Measurements from ENCODE around the gene PDLIM5.
"Not testable (repeated sequence)": the region's sequence is repeated elsewhere in the genome, so short reads cannot be mapped to it uniquely, and the experiment has no call there.

Gene PDLIM5

DNA sequence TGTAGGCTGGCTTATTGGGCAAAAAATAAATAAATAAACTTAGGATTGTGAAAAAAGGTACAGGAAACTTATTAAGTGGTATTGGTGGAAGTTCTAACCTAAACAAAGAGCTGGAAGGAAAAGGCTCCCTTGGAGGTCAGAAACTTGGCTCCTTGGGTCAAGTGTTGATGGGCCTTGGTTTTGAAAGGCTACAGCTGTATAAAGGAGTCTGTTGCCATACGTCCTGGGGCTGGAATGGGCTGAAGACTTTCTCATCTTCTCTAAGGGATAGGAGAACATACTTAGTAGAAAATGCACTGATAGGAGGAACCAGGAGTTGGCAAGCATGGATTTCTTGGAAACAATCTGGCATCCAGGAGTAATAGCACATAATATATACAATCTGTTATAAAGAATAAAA, 56.6 kb downstream of the PDLIM5 start:
- H3K27me3 ChIP-seq (ENCODE audit: insufficient read depth, low read length, poor library complexity, severe bottlenecking): no peaks in the 10 kb centered on the region
- no peak for TF ChIP-seq EZH2phosphoT487 (IDR thresholded peaks at IDR 0.05; ENCODE audit: borderline replicate concordance)
- TF ChIP-seq, protein P1, sequence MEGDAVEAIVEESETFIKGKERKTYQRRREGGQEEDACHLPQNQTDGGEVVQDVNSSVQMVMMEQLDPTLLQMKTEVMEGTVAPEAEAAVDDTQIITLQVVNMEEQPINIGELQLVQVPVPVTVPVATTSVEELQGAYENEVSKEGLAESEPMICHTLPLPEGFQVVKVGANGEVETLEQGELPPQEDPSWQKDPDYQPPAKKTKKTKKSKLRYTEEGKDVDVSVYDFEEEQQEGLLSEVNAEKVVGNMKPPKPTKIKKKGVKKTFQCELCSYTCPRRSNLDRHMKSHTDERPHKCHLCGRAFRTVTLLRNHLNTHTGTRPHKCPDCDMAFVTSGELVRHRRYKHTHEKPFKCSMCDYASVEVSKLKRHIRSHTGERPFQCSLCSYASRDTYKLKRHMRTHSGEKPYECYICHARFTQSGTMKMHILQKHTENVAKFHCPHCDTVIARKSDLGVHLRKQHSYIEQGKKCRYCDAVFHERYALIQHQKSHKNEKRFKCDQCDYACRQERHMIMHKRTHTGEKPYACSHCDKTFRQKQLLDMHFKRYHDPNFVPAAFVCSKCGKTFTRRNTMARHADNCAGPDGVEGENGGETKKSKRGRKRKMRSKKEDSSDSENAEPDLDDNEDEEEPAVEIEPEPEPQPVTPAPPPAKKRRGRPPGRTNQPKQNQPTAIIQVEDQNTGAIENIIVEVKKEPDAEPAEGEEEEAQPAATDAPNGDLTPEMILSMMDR (conservative IDR thresholded peaks at IDR 0.05; ENCODE audit: low read length): no peak
- no peaks in the 10 kb centered on the region for H3K9me3 ChIP-seq (ENCODE audit: insufficient read depth, low read depth, low read length)
- H4K20me1 ChIP-seq (ENCODE audit: insufficient read depth, low read length, poor library complexity, severe bottlenecking): no peaks in the 10 kb centered on the region
- H3F3A ChIP-seq (ENCODE audit: low read depth): no peaks in the 10 kb centered on the region
- no peaks in the 10 kb centered on the region for H3K36me3 ChIP-seq (ENCODE audit: insufficient read depth, low read length)
- H2AFZ ChIP-seq (ENCODE audit: low read length): no peak overlapping the region
- no peak overlapping the region for H3K4me2 ChIP-seq (ENCODE audit: low read depth, low read length, poor library complexity, severe bottlenecking)
- no peaks in the 10 kb centered on the region for H3K9me2 ChIP-seq (replicated peaks; ENCODE audit: low read depth, low read length)
- no peak overlapping the region for H3K9ac ChIP-seq (ENCODE audit: low read depth, low read length, poor library complexity, severe bottlenecking)
- no peaks in the 10 kb centered on the region for H3K4me1 ChIP-seq (ENCODE audit: insufficient read depth, low read length, poor library complexity, severe bottlenecking)
- no peak overlapping the region for H3K4me3 ChIP-seq (ENCODE audit: low read length, poor library complexity, severe bottlenecking)
- peaks cover 3% of the 10 kb centered on the region; the same call in 1 of the 2 replicates for H3K79me2 ChIP-seq (ENCODE audit: insufficient read depth, low read length)

DNA sequence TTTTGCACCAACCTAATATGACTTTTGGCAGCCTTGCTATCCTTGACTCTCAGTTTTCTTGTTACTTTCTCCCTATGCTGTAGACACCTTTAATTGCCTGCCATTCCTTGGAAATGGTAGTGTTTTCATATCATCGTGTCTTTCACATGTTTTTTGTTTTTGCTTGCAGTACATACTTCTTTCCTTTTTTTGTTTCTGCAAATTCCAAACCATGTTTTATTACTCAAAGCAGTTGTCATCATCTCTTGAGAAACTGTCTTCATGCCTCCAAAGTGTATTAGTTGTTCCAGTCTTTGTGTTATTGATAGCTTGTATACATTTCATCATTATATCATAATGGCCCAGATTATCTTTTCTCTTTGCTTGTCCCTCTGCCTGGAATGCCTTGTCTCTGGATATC, 57.1 kb downstream of the PDLIM5 start:
- no peaks in the 10 kb centered on the region for H3F3A ChIP-seq (ENCODE audit: low read depth)
- H3K36me3 ChIP-seq (ENCODE audit: insufficient read depth, low read length): no peaks in the 10 kb centered on the region
- no peaks in the 10 kb centered on the region for H3K9me2 ChIP-seq (replicated peaks; ENCODE audit: low read depth, low read length)
- no peaks in the 10 kb centered on the region for H3K27me3 ChIP-seq (ENCODE audit: insufficient read depth, low read length, poor library complexity, severe bottlenecking)
- TF ChIP-seq EZH2phosphoT487 (IDR thresholded peaks at IDR 0.05; ENCODE audit: borderline replicate concordance): no peak
- TF ChIP-seq, protein P1 (conservative IDR thresholded peaks at IDR 0.05; ENCODE audit: low read length): no peak
- H3K4me3 ChIP-seq (ENCODE audit: low read length, poor library complexity, severe bottlenecking): no peak overlapping the region
- H3K9me3 ChIP-seq (ENCODE audit: insufficient read depth, low read depth, low read length): no peaks in the 10 kb centered on the region
- no peaks in the 10 kb centered on the region for H3K4me1 ChIP-seq (ENCODE audit: insufficient read depth, low read length, poor library complexity, severe bottlenecking)
- peaks cover 3% of the 10 kb centered on the region; the same call in 1 of the 2 replicates for H3K79me2 ChIP-seq (ENCODE audit: insufficient read depth, low read length)
- no peak overlapping the region for H2AFZ ChIP-seq (ENCODE audit: low read length)
- H3K4me2 ChIP-seq (ENCODE audit: low read depth, low read length, poor library complexity, severe bottlenecking): no peak overlapping the region
- H3K9ac ChIP-seq (ENCODE audit: low read depth, low read length, poor library complexity, severe bottlenecking): no peak overlapping the region
- H4K20me1 ChIP-seq (ENCODE audit: insufficient read depth, low read length, poor library complexity, severe bottlenecking): no peaks in the 10 kb centered on the region

DNA sequence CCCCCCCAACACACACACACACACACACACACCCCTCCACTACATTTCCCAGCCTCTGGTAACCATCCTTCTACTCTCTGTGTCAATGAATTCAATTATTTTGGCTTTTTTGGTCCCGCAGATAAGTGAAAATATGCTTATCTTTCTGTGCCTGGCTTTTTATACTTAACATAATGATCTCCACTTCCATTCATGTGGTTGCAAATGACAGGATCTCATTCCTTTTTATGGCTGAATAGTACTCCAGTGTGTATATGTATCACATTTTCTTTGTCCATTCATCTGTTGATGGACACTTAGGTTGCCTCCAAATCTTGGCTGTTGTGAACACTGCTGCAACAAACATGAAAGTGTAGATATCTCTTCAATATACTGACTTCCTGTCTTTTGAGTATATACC, 59.8 kb downstream of the PDLIM5 start:
- Histone ChIP-seq H3K9me3 (ENCODE audit: insufficient read depth, low read depth, low read length) (no peaks in the 10 kb centered on the region), H2AFZ (ENCODE audit: low read length) (no peak overlapping the region), H3K27me3 (ENCODE audit: insufficient read depth, low read length, poor library complexity, severe bottlenecking) (no peaks in the 10 kb centered on the region), H3K4me3 (ENCODE audit: low read length, poor library complexity, severe bottlenecking) (no peak overlapping the region), H3K4me2 (ENCODE audit: low read depth, low read length, poor library complexity, severe bottlenecking) (no peak overlapping the region), H3K9me2 (replicated peaks; ENCODE audit: low read depth, low read length) (no peaks in the 10 kb centered on the region), H3K4me1 (ENCODE audit: insufficient read depth, low read length, poor library complexity, severe bottlenecking) (no peaks in the 10 kb centered on the region), H3K79me2 (ENCODE audit: insufficient read depth, low read length) (peaks cover 3% of the 10 kb centered on the region; the same call in 1 of the 2 replicates), H4K20me1 (ENCODE audit: insufficient read depth, low read length, poor library complexity, severe bottlenecking) (no peaks in the 10 kb centered on the region), H3K9ac (ENCODE audit: low read depth, low read length, poor library complexity, severe bottlenecking) (no peak overlapping the region), H3F3A (ENCODE audit: low read depth) (no peaks in the 10 kb centered on the region), H3K36me3 (ENCODE audit: insufficient read depth, low read length) (no peaks in the 10 kb centered on the region)
- TF ChIP-seq EZH2phosphoT487 (IDR thresholded peaks at IDR 0.05; ENCODE audit: borderline replicate concordance): no peak
- TF ChIP-seq, protein P1 (conservative IDR thresholded peaks at IDR 0.05; ENCODE audit: low read length): no peak

DNA sequence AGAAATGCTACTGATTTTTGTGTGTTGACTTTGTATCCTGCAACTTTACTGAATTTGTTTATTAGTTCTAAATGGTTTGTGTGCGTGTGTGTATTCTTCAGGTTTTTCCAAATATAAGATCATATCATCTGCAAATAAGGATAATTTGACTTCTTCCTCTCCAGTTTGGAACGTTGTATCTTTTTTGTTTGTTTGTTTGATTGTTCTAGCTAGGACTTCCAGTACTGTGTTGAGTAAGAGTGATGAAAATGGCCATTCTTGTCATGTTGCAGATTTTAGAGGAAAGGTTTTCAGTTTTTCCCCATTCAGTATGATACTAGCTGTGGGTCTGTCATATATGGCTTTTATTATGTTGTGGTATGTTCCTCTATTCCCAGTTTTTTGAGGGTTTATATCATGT, 61.8 kb downstream of the PDLIM5 start:
- H3K27me3 ChIP-seq (ENCODE audit: insufficient read depth, low read length, poor library complexity, severe bottlenecking); H3K4me1 ChIP-seq (ENCODE audit: insufficient read depth, low read length, poor library complexity, severe bottlenecking); H3K4me2 ChIP-seq (ENCODE audit: low read depth, low read length, poor library complexity, severe bottlenecking); H3K9me2 ChIP-seq (replicated peaks; ENCODE audit: low read depth, low read length); H4K20me1 ChIP-seq (ENCODE audit: insufficient read depth, low read length, poor library complexity, severe bottlenecking); H3K36me3 ChIP-seq (ENCODE audit: insufficient read depth, low read length); H3K79me2 ChIP-seq (ENCODE audit: insufficient read depth, low read length); H3F3A ChIP-seq (ENCODE audit: low read depth); H3K9ac ChIP-seq (ENCODE audit: low read depth, low read length, poor library complexity, severe bottlenecking); H3K4me3 ChIP-seq (ENCODE audit: low read length, poor library complexity, severe bottlenecking); H2AFZ ChIP-seq (ENCODE audit: low read length); H3K9me3 ChIP-seq (ENCODE audit: insufficient read depth, low read depth, low read length): not testable (repeated sequence)
